Activated effector memory CD4-positive, alpha-beta T cell treated with anti-CD3 and anti-CD28 coated beads, Interleukin-2, amount 50 U/mL, for 16 hours (primary cell): ENCODE measurements around the gene SLC17A6.

ENCODE experiments used
- DNase-seq: peaks from one replicate; pipeline ENCODE4 v3.0.0-alpha.2; 2020

SLC17A6 gene

DNA sequence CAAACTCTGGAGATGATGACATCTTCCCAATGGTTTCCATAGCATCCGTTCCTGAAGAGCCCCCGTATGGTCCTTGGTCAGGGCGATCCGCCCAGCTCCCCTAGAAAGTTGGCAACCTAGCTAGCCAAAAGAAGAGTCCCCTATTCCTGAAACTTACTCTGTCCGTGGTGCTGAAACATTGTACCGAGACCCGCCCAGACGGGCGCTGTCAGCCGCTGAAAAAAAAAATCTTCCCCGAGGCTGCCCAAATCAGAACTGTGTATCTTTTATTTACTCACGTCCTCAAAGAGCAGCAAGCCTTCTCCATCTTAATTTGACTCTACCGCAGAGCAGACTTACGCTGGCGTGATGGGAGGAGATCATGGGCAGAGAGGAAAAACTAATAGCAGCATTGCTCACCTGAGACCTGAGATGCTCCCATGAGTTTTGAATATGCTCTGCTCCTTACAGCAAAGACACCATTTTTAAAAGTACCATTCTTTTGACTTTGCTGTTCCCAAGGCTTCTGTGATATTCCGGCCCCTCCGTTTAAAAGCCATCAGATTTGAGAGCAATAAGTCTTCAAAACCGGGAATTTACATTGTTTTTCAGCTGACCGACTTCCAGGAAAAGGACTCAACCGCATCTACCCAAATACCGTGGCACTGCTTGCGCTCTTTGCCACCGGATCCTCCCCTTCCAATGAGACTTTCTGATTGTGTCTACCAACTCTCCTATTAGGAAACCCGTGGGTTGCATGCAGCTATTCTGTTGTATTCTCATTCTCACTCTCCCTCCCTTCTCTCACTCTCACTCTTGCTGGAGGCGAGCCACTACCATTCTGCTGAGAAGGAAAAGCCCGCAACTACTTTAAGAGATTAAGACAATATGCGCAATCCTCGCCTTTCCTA lies at the start of gene SLC17A6:
SLC17A6 (plus strand) TSS at position 786 of the 890 bp plus-strand sequence. CDS start 153 bp downstream, outside the sequence.
- no peak for DNase-seq

DNA sequence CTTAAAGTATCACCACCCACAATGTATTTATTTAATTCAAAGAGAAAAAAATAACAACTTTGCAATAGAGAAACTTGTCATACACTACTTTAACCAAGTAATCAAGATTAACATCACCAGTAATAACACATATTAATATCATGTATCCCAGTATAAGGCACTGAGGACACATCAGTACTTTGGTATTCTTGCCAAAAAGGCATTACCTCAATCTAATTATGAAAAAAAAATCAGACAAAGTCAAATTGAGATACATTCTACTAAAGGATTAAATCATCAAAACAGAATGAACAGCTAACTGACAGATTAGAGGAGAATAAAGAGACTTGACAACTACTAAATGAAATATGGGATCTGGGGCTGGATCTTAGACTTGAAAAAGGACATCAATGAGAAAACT lies 35.8 kb upstream of the SLC17A6 start:
- no peak for DNase-seq

DNA sequence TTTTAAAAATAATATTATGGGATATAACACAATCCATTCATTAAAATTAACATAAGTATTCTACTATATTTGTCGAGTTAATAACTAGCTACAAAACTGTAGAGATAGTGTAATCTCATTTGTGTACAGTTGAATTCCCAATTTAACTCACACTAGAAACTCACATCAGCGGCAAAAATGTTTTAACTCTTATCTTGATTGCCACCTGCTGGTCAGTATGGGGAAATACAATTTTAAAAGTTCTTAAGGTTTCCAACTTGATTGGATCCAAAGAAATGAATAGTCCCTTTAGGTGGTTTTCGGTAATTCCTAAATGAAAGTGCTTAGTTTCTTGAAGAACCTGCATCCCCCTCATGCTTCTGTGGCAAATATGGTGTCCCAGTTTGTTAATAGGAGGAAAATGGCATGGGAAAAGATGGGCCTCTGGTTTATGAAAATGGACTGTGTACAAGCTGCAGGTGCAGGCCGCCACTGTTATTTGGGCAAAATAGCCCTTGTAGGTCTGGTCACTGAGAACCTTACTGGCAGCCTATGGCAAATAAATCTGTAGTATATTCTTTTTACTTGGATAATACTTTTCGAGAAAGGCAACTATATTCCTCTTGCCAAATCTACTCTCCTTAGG lies 33.7 kb upstream of the SLC17A6 start:
- DNase-seq: no peak

DNA sequence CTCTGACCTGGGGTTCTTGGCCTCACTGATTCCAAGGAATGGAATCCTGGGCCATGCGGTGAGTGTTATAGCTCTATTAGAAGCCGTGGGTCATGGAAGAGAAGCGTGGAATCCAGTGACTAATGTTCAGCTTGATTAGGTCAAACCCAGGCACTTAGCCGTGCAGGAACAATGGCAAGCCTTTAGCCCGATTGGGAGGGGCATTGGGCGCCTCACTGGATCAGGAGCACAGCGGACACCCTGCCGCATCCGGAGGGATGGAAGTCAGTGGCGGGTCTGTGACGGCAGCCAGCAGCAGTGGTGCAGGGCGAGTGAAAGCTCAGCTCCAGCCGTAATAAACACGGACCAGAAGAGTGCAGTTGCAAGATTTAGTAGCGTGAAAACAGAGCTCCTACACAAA lies 20.5 kb upstream of the SLC17A6 start:
- no peak for DNase-seq

DNA sequence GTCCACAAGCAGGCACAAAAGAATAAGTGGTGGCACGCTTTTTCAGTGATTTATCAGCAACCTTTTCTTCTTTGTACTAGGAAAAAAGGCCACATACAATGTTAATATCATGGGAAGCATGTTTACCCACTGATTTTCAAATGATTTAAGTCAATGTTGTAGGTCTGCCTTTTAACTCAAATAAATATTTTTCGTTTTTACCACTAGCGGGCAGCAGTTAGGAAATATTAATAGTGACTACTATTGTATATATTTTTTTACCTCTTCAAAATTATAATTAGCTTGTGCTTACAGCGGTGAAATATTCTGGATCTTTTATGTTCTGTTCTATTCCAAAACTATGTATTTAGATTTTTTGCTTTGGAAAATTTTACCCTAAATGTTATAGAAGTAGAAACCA lies 6.4 kb upstream of the SLC17A6 start:
- no peak for DNase-seq

DNA sequence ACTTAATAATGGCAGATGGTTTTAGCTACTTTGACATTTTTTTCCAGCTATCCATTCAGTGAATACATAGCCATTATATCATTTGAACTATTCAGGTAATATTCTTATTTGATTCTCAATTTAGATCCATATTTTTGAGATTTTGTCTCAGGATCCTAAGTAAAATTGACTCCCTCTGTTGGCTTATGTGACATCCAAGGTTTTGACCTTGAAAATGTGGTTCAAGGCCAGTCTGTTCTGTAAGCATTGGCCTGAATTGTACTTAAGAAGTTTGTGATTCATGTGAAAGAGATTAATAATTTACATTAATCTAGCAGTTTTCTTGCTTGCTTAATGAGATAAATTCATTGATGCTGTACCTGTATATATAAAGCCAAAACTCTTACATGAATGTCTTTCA lies 1.6 kb upstream of the SLC17A6 start:
- DNase-seq: no peak

DNA sequence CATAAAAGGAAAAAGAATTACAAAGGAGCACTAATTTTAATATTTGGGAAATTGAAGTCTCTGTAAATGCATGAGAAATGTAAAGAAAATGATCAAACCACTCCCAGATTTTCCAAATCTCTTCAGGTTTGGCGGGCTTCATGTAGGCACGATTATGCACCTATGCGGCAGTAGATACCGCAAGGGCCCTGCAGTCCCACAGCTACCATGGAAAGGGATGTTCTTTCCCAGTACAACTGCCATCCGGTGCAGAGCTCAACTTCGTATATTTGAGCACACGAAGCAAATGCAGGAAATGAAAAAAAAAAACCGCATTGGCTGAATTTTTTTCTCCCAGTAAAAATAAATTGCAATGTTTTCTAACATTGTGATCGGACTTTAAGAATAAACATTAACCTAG lies 1.4 kb downstream of the SLC17A6 start:
- no peak for DNase-seq

DNA sequence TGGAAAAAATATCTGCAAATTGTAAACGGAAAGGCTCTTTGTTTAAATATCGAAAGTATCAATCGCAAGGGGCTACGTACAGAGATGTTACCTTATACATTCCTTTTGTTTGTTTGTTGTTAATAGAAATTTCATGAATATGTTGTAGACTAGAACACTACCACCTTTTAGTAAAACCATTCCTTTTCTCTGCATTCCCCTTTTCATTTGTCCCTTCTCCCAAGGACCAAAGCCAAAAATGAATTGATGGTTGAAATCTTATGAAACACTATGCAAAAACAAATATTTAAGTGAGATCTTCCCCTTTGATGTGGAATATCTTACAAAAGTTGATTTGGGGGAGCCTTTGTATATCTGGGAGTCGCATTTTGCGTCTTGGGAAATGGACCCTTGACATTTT lies 2.1 kb downstream of the SLC17A6 start:
- DNase-seq: no peak

DNA sequence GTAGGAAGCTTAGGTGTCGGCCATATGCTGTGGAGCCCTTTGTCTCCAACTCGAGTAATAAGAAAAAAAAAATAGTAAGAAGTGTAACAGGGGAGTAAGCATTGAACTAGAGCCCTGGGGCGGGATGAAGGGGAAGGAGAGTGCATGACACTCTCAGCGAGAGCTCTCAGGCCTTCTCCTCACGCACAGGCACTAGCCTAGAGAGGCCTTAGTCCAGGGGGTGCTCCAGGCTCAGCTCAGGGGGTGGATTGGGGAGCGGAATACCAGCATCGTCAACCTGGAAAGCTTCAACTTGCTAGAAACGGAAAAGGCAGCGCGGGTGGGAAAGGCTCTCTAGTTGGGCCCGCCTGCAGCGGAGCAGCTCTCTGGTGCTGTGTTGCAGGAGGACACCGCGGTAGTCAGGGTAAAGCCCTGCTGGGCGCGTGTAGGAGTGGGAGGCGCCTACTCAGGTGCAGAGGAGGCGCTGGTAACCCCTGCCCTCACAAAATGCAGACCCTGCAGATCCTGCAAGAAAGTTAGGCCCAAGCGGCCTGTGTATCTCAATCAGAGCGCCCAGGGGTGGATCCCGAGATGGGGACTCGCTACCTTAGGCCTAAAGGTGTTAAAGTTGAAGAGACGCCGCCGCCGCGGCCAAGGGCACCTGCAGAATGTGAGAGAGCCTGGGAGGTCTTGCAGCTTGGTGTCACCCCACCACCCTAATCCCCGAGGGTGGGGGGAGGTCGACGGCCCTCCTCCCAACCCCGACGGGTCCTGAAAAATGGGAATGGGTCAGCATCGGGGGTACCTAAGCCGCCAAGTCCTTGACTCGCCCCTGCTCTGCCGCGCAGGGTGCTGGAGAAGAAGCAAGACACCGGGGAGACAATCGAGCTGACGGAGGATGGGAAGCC lies 2.8 kb downstream of the SLC17A6 start:
- DNase-seq: no peak

DNA sequence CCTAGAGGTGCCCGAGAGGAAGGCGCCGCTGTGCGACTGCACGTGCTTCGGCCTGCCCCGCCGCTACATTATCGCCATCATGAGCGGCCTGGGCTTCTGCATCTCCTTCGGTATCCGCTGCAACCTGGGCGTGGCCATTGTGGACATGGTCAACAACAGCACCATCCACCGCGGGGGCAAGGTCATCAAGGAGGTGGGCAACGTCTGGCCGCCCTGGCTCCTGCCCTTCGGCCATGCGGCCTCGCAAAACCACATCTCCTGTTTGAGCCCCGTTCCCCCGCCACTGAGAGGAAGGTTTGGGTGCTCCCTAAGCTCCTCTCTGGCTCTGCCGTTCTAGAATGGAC lies 3.4 kb downstream of the SLC17A6 start:
- no peak for DNase-seq

DNA sequence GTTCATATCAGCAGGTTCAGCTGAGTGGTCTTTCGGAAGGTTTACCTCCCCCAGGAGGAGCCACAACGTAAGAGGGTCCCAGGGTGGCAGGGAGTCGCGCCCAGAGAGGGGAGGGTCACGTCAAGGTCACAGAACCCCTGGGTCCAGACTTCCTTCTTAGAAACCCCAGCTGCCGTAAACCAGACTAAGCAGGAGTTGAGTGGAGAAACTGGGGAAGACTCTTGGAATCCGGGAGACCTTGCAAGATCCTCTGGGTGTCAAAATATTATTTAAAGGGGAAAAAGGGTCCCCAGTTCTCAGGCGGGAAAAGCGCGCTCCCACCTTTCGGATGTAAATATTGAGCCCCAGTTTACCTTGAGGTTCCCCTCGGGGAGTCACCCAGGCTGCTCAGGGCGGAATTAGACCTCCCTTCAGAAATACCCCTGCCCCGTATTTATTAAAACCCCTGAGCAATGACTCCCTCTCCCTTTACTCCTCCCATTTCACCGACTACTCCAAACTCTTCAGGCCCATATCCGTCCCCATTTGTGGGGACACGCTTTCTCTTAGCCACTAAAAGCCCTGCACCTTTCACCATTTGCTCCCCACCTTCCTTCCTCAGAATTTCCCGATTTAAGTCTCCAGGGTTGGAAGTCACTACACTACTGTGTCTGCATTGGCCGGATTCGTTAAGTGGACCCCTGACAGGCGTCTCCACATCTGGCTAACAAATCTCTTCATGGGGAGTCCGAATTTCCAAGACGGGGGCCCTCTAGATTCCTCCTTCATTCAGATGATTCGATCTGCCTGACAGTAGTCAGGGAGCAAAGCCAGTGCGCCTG lies 4.2 kb downstream of the SLC17A6 start:
- DNase-seq: no peak

DNA sequence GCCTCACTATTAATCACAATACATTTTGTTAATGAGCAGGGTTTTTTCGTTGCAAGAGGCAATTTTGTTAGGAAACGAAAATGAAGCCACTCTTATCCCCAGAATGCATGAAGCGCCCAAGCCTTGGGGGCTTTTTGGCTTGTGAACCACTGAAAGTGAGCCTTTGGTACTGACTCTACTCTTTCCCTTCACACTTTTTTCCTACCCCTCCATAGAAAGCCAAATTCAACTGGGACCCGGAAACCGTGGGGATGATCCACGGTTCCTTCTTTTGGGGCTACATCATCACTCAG lies 4.8 kb downstream of the SLC17A6 start:
- no peak for DNase-seq

DNA sequence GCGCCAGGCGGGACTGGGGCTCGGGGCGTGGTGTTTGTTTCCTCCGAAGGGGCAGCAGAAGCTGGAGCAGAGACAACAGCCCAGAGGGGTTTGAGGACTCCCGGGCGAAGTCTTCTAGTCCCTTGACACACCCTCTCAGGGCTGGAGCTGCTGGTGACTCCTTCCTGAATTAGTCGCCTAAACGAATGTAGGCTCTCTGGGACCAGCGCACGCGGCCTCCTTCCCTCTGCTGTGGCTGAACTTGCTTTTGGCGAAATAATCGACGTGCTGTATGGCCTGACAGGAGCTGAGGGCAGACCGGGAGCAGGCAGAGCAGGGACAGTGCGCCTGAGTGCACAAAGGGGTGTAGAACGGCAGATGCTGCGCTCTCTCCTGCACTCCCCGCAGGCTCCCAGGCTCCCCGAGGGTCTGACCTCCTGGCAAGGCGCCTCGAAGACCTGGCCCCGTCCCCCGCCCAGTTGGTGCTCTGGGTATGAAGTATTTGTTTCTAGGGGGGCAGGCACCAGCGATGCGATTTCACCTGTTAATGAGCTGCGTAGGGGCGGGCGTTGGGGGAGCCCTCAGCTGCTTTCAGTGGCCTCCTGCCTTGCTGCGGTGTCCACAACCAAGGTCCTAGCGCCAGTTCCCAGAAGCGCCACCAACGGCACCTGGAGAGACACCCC lies 5.3 kb downstream of the SLC17A6 start:
- DNase-seq: no peak

DNA sequence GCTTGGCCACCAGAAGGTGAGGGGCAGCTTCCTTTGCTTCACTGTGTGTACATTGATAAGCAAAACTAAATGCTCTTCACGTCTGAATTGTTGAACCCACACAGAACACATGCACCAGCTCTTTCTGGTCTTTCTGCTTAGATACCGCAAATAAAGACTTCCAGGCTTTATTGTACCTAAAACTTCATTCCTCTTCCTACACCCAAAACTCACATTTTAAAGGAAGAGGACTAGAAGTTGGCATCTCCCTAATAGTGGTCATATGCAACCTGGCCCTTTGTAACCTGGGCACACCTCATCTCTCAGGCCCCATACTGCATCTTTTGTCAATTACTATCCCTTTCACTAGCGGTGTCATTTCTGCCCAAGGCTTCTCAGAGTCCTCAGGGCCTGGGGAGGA lies 5.9 kb downstream of the SLC17A6 start:
- DNase-seq: no peak

DNA sequence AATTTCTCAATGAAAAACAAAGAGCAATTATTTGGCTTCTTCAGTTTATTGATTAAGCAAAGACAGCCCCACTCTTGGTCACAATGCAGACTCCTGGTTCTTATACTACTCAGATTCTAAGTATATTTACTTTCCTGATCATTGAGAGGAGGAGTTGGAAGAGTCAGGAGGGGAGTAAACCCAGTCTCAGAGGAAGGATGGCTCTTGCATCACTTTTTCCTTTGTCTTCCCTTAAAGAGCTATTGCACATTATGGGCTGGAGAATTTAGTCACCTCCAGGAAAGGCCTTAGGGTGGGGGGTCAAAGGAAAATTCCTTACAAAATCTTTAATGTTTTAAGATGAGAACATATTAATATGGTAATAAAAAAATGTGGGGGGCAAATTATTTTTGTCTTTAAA lies 8.1 kb downstream of the SLC17A6 start:
- no peak for DNase-seq

DNA sequence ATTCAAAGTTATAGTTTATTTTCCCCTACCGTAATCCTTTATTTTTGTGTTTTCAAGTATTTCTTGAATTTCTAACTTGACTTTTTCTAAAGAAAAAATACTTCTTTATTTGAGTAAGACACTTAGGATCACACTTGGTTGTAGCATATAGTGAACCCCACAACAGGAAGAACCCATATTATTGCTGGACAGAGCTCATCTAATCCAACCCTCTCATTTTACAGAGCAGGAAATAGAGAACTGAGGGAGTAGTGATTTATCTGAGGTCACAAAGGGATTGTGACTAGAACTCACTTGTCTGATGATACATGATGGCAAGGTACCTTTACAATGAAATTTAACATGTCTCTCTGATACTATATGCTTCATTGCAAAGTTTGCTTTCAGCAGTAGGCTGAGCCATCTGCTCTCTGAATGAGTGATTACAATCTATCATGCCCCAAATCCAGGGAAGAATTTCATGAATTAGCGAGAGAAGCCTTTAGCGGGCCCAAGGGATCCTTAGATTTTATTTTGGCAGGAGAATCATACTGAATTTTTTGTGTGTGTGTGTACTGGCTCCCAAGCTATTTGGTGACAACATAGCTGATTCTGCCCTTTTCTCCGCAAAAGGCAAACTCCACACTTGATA lies 9.8 kb downstream of the SLC17A6 start:
- DNase-seq: no peak

DNA sequence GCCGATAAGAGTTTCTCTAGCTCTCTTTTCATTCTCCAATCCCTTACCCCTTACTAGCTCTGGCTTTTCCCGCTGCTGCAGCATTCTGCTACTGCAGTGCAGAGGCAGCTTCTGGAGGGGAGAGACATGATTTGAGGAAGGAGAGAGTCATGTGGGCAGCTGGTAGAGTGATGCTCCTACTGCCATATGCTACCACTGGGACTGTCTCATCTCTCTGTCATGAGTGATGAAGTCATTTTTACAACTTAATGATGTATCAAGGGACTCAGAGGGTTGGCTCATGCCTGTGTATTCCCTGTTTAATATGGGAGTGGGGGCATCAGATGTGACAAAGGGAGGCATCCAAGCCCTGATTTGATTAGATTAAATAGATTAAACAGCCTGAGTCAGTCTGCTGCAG lies 11.3 kb downstream of the SLC17A6 start:
- no peak for DNase-seq

DNA sequence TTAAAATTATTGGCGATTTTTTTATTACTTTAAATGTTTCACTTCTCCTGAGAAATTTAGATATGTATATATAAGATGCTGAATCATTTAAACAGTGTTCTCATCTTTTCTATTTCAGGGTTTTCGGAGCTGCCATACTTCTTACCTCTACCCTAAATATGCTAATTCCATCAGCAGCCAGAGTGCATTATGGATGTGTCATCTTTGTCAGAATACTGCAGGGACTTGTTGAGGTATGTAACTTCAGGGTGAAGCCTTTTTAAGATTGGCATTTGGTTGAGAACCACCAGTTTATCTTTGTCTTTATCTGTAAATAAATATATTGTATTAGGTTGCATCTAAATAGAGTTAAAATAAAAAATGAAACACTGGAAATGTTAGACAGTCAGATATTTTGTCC lies 21.1 kb downstream of the SLC17A6 start:
- DNase-seq: no peak

DNA sequence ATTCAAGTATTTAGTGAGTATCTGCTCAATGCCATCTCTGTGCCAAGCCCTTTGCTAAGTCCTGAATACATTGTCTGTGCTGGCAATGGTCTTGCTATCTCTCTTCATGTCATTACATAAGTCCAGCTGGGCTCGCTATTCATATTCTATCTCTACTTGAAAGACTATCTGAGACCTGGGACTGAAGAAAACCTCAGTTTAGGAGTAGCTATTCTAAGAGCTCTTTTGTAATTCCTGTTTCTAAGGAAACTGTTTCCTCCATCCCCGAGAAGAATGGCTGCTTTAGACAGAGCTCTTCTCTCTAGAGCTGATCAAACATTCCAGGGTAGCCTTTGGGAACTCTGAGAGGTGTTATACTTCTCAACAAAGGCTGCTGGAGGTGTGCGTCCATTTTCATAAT lies 33.0 kb downstream of the SLC17A6 start:
- no peak for DNase-seq

DNA sequence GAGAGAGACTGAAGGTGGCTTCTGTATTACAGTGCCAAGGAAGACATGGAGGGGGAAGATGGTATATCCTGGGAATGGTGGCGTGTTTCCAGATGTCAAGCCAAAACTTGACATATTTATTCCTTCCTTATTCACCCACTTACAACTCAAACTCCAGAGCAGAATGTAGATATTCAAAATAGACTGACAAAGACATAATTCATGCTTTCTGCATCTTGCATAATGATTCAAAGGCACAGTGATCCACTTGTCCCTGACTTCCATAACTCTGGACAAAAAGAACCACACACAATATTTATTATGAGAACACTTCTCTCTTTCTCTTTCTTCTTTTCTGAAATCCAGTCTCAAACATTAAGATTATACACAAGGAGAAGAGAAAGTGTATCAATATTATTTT lies 48.9 kb downstream of the SLC17A6 start:
- no peak for DNase-seq

DNA sequence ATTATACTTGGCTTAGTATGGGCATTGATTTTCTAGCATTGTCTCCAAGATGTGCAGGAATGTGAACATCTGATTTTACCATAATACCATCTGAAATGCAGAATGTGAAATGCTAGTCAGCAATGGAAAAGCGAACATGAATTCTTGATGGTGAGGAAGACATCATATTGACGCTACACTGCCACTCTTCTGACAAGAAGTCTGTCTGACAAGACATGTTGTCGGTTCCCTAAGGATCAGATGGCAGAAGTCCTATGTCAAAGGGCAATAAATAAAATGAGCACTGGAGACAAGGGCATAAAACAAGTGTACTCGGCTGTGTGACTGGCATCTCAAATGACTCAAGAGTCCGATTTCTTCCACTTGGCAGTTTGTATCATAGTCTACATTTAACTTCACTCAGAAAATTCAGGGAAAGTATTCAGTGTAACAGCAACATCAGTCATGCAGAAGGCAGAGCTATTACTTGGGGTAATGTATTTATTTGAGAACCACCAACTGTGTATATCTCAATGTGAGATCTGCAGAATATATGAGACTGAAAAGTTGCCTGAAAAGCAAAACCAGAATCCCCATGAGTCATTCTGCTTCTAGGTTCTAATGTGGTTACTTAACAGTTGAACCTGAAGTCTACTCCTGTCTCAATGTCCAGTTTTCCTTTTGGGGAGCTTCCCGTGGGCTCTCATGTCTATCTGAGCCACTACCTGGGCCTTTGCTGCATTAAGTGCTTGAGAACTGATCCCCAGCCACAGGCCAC lies 51.5 kb downstream of the SLC17A6 start:
- no peak for DNase-seq
